ENCODE results near the gene DHRS1.

- TF ChIP-seq CTCF (IDR thresholded peaks at IDR 0.05; ENCODE audit: insufficient read depth, low read depth, low read length) (no peak), EZH2 (IDR thresholded peaks at IDR 0.05; ENCODE audit: insufficient read depth, low read length) (no peak)
These were observed 28.9 kb downstream of the DHRS1 start for GRCh38 chr14:24270537-24271133.

All from astrocyte (in vitro differentiated cells and primary cell).